ENCODE results near the gene B4GALNT3.

Gene B4GALNT3

GRCh38 chr12:578748-579419 is 119.1 kb downstream of the B4GALNT3 start:
- no peak for DNase-seq

DNA sequence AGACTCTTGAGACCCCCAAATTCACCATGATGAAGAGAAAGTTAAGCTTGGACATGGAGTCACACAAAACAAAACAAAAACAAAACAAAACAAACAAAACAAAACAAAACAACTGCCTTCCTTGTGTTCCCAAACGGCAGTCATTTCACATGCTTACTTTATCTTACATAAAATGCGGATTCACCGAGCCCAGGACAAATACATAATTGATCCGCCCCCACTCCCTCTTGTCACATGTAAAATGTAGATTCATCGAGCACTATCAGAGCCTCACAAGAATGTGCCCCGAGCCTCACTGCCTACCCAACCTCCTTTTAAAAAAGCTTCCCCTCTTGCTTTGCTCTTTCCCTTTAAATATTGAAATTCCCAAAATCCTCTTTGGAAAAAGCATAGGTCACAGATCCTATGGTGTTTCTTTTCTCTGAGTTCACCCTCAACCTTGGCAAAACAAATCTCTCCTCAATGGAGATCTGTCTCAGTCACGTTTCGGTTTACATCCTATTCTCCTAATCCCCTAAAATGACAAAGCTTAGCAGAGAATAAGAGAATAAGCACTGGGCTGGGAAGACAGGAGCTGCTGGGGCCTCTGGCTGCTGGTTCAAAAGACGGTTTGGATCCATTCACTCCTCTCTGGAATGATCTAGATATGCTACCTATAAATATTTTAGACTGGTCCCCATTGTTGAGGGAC is 119.8 kb downstream of the B4GALNT3 start:
- DNase-seq = no peak

- no peak for DNase-seq
Measured at GRCh38 chr12:580813-581212, 121.1 kb downstream of the B4GALNT3 start.

- DNase-seq = no peak
Measured at GRCh38 chr12:581321-581720, 121.6 kb downstream of the B4GALNT3 start.

DNA sequence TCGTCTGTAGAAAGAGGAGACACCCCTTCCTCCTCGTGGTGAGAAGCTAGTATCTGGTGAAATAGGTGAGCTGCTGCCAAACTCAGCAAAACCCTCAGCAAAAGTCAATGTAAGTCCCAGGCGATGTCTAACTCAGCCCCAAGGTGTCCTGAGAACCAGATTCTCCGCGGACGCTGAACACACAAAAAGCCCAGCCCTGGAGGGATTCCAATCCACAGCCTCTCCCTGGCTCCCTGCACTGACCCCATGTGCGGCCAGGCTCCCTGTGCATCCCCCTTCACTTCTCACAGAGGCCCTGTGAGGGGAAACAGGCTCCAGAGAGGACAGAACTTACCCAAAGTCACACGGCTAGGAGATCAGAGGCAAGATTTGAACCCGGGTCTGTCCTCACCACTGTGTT is 122.0 kb downstream of the B4GALNT3 start:
- no peak for DNase-seq

GRCh38 chr12:583251-583869 is 123.6 kb downstream of the B4GALNT3 start:
- no peak for DNase-seq

DNA sequence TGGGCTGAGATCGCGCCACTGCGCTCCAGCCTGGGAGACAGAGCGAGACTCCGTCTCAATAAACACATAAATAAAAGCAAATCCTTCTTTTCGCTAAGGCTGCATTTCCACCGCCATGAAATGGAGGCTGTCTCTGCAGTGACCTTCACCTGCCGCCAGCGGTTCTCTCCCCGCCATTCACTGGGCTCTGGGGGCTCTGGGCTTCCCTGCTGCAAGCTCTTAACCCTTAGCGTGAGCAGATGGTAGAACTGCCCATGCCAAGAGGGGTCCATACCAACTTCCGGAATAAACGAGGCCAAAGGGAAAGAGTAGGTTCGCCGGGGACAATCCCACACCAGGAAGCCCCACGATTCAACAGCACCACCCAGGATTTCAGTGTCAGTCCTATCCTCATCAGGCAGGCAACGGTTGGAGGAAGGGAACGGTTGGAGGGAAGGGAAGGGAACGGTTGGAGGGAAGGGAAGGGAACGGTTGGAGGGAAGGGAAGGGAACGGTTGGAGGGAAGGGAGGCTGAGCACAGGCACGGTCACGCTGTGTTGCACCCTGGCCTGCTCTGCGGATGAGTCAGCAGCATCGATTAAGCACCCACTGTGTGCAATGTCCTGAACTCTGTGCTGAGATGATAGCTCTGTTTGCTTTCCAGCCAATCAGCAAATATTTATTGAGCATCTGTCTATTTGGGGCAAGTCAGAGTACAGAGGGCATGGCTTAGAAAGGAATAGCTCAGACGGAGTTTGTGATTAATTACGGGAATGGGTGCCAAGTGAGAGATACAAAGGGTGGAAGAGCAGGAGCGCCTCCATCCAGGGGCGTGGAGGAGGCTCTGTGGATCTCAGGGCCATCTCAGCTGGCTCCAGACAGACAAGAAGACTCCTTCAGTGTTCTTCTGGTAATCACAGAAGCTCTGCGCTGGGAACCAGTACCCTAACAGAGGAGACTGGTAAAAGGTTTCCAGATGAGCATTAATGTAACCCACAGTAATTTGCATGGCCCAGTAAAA is 125.6 kb downstream of the B4GALNT3 start:
- DNase-seq = no peak

DNA sequence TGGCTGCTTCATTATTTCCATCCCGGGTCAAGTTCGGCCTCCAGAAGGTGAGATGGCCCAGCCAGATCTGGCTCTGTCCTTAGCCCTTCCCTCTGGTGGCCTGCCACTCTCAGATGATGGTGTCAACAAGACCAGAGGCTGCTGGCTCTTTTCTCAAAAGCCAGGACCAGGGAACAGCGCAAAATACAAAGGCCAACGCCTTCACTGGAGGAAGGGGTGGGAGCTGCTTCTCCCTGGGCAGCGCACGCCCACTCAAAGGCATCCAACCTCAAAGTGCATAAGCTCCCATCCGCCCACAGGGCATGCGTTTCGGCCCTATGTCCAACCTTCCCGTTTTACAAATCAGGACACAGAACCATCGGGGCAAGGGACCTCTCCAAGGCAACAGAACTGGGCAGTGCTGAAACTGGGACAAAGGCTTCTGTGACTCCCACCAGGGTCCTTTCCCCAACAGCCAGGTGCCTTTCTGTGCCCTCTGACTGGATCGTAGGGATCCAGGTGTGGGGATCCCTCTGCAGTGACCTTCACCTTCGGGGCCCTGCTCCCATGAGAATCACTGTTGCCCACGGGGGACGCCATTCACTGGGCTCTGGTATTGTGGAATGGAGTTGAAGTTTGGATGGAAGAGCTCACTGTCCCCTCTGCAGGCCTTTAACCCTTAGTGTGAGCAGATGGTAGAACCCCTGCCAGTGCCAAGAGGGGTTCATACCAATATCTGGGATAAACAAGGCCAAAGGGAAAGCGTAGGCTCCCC is 126.8 kb downstream of the B4GALNT3 start:
- DNase-seq = no peak

DNA sequence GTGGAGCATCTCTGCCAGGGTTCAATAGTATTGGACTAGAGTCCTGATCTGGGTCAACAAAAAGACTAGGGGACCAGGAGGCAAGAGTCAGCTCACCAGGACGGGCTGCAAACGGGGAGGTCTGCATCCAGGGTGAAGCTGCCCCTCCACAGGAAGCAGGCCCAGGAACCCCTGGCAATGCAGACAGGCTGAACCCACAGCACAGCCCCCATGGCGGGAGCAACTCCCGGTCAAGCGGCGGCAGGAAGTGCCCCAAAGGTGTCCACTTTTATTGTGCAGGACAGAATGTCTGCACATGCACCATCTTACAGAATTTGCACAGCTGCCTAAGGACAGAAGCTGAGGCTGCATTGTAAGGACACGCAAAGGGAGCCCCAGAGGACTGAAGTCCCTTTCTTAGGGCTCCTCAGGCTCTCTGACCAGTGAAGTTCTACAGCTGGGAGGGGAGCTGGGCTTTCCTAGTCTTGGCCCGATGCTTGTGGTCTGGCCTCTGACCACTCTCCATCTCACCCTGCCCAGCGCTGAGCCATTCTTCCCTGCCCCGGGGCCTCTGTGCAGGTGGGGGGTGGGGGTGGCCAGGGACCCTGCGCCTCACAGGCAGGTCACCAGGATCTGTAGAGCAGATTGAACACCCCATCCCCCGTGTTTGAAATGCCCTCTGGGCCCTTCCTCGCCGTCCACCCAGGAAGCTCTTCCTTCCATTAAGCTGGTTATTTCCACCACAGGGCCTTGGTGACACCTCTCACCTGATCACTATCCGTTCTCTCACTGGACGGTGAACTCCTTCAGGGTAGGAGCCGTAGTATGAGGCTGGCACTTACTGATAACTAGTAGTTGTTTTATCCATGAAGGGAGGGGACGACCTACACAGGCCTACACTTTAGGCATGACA is 127.6 kb downstream of the B4GALNT3 start:
- no peak for DNase-seq

DNA sequence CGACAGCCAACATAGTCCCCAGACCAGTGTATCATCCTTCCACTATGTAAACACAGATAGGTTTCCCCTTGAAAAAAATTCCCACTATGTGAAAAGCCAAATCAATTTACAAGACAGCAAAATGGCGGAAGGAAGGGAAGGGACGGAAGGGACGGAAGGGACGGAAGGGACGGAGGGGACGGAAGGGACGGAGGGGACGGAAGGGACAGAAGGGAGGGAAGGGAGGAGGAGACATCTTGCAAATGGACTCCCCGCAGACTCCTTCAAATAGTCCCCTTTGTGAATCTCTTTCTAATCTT is 128.2 kb downstream of the B4GALNT3 start:
- no peak for DNase-seq

GRCh38 chr12:588646-589045 is 128.9 kb downstream of the B4GALNT3 start:
- no peak for DNase-seq

GRCh38 chr12:590206-590750 is 130.5 kb downstream of the B4GALNT3 start:
- DNase-seq = no peak

GRCh38 chr12:591167-592023 is 131.7 kb downstream of the B4GALNT3 start:
- DNase-seq = no peak

DNA sequence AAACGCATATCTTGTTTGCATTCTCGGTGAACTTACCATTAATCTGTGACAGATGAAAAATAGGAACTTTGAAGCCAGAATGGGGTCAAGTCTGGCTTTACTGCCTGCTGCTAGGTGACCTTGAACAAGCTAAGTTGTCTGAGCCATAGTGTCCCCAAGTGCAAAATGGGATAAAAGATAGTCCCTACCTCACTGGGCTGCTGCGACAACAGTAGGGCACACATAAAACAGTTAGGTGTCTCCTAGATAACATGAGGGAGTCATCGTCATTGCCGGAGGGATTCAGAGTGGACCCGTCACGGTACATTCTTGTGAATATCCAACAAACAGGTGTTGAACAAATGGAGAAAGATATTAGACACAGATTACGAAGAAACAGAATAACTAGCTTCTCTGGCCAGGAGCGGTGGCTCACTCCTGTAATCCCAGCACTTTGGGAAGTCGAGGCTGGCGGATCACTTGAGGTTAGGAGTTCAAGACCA is 132.3 kb downstream of the B4GALNT3 start:
- no peak for DNase-seq

GRCh38 chr12:593396-594270 is 133.9 kb downstream of the B4GALNT3 start:
- DNase-seq = no peak

DNA sequence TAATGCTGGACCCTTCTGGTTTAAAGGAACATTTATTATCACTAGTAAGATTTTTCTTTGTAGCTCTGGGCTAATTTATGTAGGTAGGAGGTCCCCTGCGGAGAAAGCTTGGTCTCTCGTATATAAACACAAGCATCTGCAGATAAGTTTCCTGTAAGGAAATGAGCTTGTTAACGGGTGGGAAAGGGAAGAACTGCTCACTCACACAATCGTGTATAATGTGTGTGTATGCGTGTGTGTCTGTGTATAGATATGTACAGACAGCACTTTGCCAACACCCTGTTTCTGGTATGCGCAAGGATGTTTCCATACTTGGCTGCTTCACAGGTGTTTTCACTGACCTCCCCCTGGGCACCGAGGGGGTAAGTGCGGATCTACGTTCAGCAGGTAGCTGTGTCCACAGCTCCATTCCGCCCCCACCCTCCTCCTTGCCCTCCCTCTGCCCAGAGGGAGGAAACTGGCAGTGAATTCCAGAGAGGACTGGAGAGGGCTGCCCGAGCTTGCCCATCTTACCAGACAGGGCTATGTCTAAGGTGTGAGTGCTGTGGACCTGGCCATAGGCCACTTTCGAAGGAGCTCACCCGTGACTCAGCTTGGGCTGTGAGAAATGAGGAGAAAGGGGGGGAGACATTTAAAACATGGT is 138.3 kb downstream of the B4GALNT3 start:
- DNase-seq = no peak

DNA sequence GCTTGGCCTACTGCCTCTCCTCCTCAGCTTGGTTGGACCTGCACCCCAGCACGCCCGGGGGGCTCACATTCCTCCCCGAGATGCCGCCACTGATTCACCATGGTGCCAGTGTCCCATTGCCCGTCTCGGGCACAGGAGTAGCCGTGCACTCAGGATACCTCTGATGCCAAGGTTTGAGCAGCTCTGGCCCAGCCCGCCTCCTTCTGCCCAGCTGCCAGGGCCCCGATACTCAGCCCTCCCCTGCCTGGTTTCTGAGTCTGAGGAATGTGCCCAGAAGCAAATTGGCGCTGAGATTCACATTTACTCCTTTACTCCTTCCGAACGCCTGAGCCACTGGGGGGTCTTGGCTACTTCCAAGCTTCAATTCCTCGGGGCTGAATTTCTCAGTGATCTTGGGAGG is 140.0 kb downstream of the B4GALNT3 start:
- no peak for DNase-seq

DNA sequence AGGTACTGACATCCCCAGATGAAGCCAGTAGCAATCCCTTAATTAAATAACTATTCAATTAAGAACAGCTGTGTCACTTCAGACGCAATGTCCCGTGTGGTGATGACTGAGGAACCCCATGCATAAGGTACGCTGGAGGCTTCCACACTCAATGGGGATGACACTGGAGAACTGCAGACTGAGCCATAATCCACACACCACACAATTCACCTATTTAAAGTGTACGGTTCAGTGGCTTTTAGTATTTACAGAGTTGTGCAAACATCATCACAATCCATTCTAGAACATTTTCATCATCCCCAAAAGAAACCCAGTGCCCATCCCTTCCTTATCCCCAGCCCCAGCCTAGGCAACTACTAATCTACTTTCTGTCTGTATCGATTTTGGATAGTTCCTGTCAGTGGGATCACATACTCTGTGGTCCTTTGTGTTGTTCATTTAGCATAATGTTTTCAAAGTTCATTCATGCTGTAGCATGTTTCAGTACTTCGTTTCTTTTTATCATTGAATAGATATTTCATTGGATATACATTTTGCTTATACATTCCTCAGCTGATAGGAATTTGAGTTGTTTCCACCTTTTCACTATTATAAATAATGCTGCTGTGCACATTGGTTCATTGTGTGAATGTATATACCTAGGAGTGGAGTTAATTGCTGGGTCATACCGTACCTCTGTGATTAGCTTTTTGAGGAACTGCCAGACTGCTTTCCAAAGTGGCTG is 142.4 kb downstream of the B4GALNT3 start:
- no peak for DNase-seq

Measured in T-helper 9 cell (primary cell).